Testis (tissue), 3 donors: ENCODE data around the gene TAPBPL. TPM values are rescaled to one million over a fixed set of nuclear protein-coding genes. Genes with fewer than 3 reads are reported as not detected.
"Not testable (repeated sequence)": the region's sequence is repeated elsewhere in the genome, so short reads cannot be mapped to it uniquely, and the experiment has no call there.

Experiments used
- DNase-seq: peaks from one replicate; pipeline ENCODE4 v3.0.0-alpha.2; 2019
- H3K27ac ChIP-seq, 2 donors: fragments of 200-600 bp; sonication (generic); one replicate each; pipeline ENCODE4 v1.5.1; 2019
- H3K27me3 ChIP-seq: fragments of 200-600 bp; sonication (generic); one replicate; pipeline ENCODE4 v1.5.1; 2019
- H3K36me3 ChIP-seq: fragments of 200-600 bp; sonication (generic); one replicate; pipeline ENCODE4 v1.5.1; 2017; ENCODE audit warnings: low read depth; ENCODE audit errors: missing control alignments
- H3K4me1 ChIP-seq: fragments of 200-600 bp; sonication (generic); one replicate; pipeline ENCODE4 v1.5.1; 2019
- H3K4me3 ChIP-seq, 2 donors: fragments of 200-600 bp; sonication (generic); one replicate each; pipeline ENCODE4 v1.5.1; 2017 to 2019
- H3K9me3 ChIP-seq: fragments of 200-600 bp; sonication (generic); one replicate; pipeline ENCODE4 v1.5.1; 2017
- CTCF ChIP-seq, 3 experiments: fragments of 450-650 bp in 2 of 3; fragments of 200-600 bp in 1 of 3; sonication (generic) in 1 of 3; IDR thresholded peaks; one replicate each; pipeline ENCODE4 v1.5.1; 2016 to 2019; ENCODE audit warnings: antibody characterized with exemption in 3 of 3, mild to moderate bottlenecking in 2 of 3, moderate library complexity in 1 of 3
- POLR2A ChIP-seq: fragments of 450-650 bp; IDR thresholded peaks from one replicate; pipeline ENCODE4 v1.6.1; 2017; ENCODE audit warnings: antibody characterized with exemption, mild to moderate bottlenecking, moderate library complexity
- WGBS, 2 donors: methylation state at CpG; one replicate each; pipeline ENCODE4 v1.1.5; 2018; 5-methylcytosine and 5-hydroxymethylcytosine counted together
- intact Hi-C: fragments of 100-400 bp; cut with DNase I; formaldehyde crosslinking; loops from one replicate; pipeline ENCODE4 v1.15.1; 2023; ENCODE audit warnings: low total_unique reads
- polyA plus RNA-seq: library from polyadenylated mRNA; stranded (reverse); fragments of 350-450 nt; fragmentation: Illumina TruSeq; extraction: RNeasy Lipid Tissue Mini Kit (QIAGEN cat#74804); gene quantifications from one replicate; pipeline ENCODE4 v1.2.3, GENCODE V29; 2014; ENCODE audit warnings: low read depth, low replicate concordance; ENCODE audit not compliant: insufficient read depth
- total RNA-seq, 2 donors: library from RNA; depleted of rRNA; stranded (reverse); fragments of >200 nt; gene quantifications; one replicate each; pipeline ENCODE4 v1.2.3, GENCODE V29; 2016

The TAPBPL gene
- total and polyA plus RNA-seq, 3 donors from 2014 or later = 18.4 to 29.8 (median 20.1) TPM

- Histone ChIP-seq H3K27ac (no peak overlapping the region), H3K27me3 (no peaks in the 10 kb centered on the region), H3K4me3 (no peak overlapping the region), H3K36me3 (no peaks in the 10 kb centered on the region), H3K9me3 (no peaks in the 10 kb centered on the region), H3K4me1 (no peaks in the 10 kb centered on the region)
- no peak for DNase-seq
- WGBS, 2 donors = 77 to 82% methylated on average over 11 to 20 of the region's 20 CpGs
- TF ChIP-seq CTCF (IDR thresholded peaks at IDR 0.05) (no peak), POLR2A (no peak)
- intact Hi-C loops = no loop called here
Observed at GRCh38 chr12:6478416-6478815, 26.6 kb downstream of the TAPBPL start.

- Histone ChIP-seq H3K9me3 (no peaks in the 10 kb centered on the region), H3K27me3 (no peaks in the 10 kb centered on the region), H3K27ac (no peak overlapping the region), H3K4me3 (no peak overlapping the region), H3K4me1 (no peaks in the 10 kb centered on the region), H3K36me3 (no peaks in the 10 kb centered on the region)
- 83 to 85% methylated on average over 1 of the region's 1 CpG for WGBS, 2 donors
- no peak for DNase-seq
- no peak for TF ChIP-seq CTCF (IDR thresholded peaks at IDR 0.05)
- no peak for TF ChIP-seq POLR2A
- intact Hi-C loops = no loop called here
Observed at GRCh38 chr12:6488240-6488639, 36.4 kb downstream of the TAPBPL start.

GRCh38 chr12:6489449-6489848, 37.6 kb downstream of the TAPBPL start:
- peaks cover 2% of the 10 kb centered on the region for H3K4me1 ChIP-seq
- no peak overlapping the region for H3K4me3 ChIP-seq
- no peak overlapping the region for H3K27ac ChIP-seq
- H3K9me3 ChIP-seq = no peaks in the 10 kb centered on the region
- intact Hi-C loops = no loop called here
- H3K27me3 ChIP-seq = no peaks in the 10 kb centered on the region
- no peaks in the 10 kb centered on the region for H3K36me3 ChIP-seq
- no peak for DNase-seq
- TF ChIP-seq POLR2A (no peak), CTCF (IDR thresholded peaks at IDR 0.05) (no peak)
- WGBS, 2 donors = 67 to 72% methylated on average over 4 of the region's 4 CpGs

- DNase-seq, intact Hi-C loops, H3K9me3 ChIP-seq, H3K4me1 ChIP-seq, H3K36me3 ChIP-seq, H3K27me3 ChIP-seq, H3K27ac ChIP-seq, H3K4me3 ChIP-seq: not testable (repeated sequence)
- 90 to 93% methylated on average over 1 of the region's 1 CpG for whole genome bisulfite sequencing, 2 donors
Observed at GRCh38 chr12:6490673-6491072, 38.8 kb downstream of the TAPBPL start.

- H3K27ac ChIP-seq = peak within 1 kb of the TSS; percentile 82 to 99
- 0 to 4% methylated on average over 30 to 39 of the region's 39 CpGs for WGBS, 2 donors
- peaks cover 7% of the 10 kb centered on the region for H3K4me1 ChIP-seq
- DNase-seq = peak; percentile 99
- intact Hi-C loops = no loop called here
- peak within 1 kb of the TSS; percentile 72 to 86 for H3K4me3 ChIP-seq
- TF ChIP-seq CTCF (IDR thresholded peaks at IDR 0.05) = no peak
- TF ChIP-seq POLR2A = no peak
- no peaks in the 10 kb centered on the region for H3K27me3 ChIP-seq
- H3K36me3 ChIP-seq = no peaks in the 10 kb centered on the region
- H3K9me3 ChIP-seq = no peaks in the 10 kb centered on the region
Observed at GRCh38 chr12:6492838-6493496, 41.1 kb downstream of the TAPBPL start, which contains the start of gene MRPL51. TSS of gene MRPL51 (minus strand) at chr12:6493262. CDS start at chr12:6493136, 126 bp downstream.
